Fibroblast of skin of scalp (primary cell): Measurements from ENCODE around the gene DHX58. TPM values are rescaled to one million over a fixed set of nuclear protein-coding genes. Genes with fewer than 3 reads are reported as not detected.
"Not testable (repeated sequence)": the region's sequence is repeated elsewhere in the genome, so short reads cannot be mapped to it uniquely, and the experiment has no call there.

Experiments
- DNase-seq: peaks from one replicate; pipeline ENCODE4 v3.0.0-alpha.2; 2013
- polyA plus RNA-seq, 2 experiments: library from polyadenylated mRNA; unstranded; fragments of 120-200 nt; gene quantifications; one replicate each; pipeline ENCODE4 v1.2.1, GENCODE V29; 2013; ENCODE audit not compliant: insufficient read length in 2 of 2

Gene DHX58
- polyA plus RNA-seq (2013, experiment 1 of 2; ENCODE audit: insufficient read length): 2.7 TPM
- 4.7 TPM for polyA plus RNA-seq (2013, experiment 2 of 2; ENCODE audit: insufficient read length)

- DNase-seq: peak; percentile 82
Measured at GRCh38 chr17:42112552-42113176, at the start of gene DHX58. Gene DHX58 (minus strand): TSS chr17:42112714. CDS start chr17:42111892, 822 bp downstream.

- DNase-seq: no peak
Measured at GRCh38 chr17:42160531-42160910, 48.0 kb upstream of the DHX58 start.

DNA sequence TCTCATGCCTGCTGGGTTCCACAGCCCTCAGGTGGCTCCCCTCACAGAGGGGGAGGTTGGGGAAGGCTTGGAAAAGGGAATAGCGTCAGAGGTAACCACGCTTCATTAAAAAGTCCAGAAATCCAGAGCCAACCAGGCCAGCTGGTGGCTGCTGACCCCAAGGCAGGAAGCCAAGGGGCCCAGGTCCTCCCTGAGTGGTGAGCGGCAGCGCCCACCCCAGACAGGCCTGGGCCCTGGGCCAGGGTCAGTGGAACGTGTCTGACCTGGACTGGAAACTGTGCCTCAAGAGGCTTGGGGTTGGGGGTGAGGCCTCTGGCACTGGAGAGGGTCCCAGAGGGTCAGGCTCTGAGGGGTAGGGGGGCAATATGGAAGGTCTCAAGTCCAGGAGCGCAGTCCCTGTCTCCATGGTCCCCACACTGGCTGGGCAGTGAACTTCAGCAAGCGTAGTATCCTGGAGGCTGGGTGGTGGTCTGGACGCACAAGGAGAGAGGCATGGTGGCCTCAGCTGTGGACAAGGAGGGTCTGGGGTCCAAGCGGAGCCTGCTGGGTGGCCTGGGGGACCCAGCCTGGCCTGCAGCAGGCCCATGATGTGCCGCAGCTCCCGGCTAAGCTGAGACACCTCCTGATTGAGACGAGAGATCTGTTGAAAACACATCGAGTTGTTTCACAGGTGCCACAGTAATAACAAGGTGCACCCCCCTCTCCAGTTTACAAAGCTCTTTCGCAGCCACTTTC, 47.4 kb upstream of the DHX58 start:
- DNase-seq: no peak

DNA sequence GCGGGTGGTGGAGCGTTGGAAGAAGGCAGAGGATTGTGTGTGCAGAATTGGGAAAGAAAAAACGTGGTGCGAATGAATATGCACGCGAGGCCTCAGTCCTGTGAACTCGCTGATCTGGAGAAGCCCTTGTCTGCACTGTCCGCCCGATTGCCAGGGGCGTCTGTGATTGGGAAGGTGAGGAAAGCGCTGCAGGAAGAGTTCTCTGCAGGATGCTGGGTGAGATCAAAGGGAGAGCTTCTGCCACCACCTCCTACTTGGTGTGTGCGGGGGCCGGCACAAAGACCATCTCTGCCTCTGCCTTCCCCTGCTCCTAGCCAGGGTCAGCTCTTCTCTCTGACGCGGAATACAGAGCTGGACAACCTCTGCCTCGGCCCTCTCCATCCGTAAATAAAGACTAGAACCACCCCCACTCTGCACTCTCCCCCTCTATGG, 43.1 kb upstream of the DHX58 start:
- DNase-seq: no peak

DNA sequence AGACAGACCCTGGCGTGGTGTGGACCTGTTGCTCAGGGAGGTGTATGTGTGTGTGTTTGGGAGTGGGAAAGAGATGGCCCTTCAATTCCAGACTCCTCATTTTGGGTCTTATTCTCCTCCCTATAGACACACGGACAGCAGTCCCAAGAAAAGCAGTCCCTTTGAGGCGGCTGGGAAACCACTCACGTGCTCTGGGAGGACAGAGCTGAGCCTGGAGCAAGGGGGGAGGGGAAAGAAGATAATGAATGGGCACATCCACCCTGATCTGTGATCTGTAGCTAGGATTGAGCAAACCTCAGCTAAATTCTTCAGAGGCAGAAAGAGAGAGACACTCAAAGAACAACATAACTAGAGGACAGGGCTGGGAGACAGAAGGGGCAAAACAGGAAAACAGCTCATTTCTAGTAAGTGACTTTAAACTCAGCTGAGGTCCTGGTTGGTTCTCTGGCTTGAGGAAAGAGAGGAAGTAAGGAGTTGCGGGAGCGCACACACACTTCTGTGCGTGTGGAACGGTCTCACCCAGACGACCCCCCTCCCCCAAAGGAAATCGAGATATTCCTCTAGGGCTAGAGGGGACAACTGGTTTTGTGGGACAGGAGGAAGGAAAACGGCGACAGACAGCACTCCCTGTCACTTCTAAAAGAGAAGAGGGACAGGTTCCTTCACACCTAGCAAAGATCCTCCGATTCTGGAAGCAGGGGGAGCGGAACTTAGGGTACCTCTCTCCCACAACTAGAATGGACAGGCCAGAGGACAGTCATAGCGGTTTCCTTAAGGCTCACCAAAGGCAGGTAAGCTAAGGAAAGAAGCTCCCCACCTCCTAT, 41.6 kb upstream of the DHX58 start:
- DNase-seq: peak; percentile 22

DNA sequence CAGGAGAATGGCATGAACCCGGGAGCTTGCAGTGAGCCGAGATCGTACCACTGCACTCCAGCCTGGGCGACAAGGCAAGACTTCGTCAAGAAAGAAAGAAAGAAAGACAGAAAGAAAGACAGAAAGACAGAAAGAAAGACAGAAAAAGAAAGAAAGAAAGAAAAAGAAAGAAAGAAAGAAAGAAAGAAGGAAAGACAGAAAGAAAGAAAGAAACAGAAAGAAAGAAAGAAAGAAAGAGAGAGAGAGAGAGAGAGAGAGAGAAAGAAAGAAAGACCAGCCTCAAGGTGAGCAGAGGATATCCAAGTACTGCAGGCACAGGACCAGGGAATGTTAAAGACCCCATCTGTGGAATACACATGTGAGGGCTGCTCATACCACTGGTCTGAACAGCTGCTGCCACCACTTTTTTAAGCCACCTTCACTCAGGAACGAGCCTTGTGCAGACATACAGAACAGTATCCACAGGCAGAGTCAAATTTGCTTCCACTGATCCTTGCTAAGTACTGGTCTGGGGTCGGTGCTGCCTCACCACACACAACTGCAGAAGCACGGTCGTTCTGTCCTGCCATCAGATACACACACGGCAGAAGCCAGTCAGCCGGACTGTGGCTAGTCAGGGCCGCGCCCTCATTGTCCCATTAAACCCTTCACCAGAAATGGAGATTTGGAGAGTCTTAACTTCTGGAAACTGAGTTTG, 34.5 kb upstream of the DHX58 start:
- no peak for DNase-seq

- not testable (repeated sequence) for DNase-seq
Measured at GRCh38 chr17:42143138-42143537, 30.6 kb upstream of the DHX58 start.

GRCh38 chr17:42142371-42142896, 29.9 kb upstream of the DHX58 start:
- DNase-seq: peak; percentile 90

GRCh38 chr17:42141382-42141781, 28.9 kb upstream of the DHX58 start:
- DNase-seq: no peak

GRCh38 chr17:42140690-42141089, 28.2 kb upstream of the DHX58 start:
- DNase-seq: not testable (repeated sequence)

DNA sequence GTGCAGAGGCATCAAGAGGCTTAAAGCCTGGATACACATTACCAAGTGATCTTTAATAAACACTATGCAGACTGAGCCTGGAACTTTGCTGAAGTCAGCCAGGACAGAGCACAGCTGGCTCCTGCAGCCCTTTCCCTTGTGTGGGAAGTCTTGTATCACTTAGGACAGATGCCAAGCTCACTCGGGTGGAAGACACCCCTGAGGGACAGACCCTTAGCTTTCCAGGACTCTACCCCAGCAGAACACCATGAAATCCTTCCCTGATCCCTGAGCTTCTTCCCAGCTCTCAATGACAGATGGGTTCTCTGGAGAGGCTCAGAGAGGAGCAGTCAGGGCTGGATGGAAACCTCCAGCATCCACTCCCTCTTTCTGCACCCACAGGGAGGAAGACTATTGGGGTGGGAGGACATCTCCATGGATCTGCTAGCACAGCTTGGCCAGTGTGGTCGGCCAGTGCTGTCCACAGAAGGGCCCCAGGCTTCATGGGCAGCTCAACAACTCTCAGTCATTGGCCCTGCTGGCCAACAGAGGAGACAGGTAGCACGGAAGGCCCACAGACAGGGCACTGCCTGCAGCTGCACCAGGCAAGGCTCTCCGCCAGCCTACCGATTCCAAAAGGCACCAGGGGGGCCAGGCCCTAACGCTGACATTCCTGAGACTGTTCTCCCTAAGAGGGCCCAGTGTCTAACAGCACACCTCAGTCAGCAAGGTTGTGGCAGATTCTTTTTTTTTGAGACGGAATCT, 26.4 kb upstream of the DHX58 start:
- no peak for DNase-seq

DNA sequence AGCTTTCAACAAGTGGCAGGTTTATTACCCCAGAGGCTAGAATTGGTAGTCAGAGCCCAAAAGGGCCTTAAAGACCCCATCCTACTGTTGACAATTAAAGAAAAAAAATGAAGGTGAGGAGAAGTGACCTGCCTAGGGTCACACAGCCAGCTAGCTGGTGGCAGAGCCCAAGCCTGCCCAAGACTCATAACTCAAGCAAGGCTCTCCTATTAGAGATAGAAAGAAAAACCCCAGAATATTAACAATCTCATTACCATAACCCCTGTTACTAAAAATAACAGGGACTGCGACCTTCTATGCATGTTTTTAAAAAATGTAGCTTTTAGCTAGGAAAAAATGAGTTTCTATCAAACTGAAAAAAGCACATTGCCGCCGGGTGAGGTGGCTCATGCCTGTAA, 24.1 kb upstream of the DHX58 start:
- DNase-seq: no peak

- peak; percentile 36 for DNase-seq
Measured at GRCh38 chr17:42135664-42136653, 23.4 kb upstream of the DHX58 start.

- no peak for DNase-seq
Measured at GRCh38 chr17:42135151-42135550, 22.6 kb upstream of the DHX58 start.

DNA sequence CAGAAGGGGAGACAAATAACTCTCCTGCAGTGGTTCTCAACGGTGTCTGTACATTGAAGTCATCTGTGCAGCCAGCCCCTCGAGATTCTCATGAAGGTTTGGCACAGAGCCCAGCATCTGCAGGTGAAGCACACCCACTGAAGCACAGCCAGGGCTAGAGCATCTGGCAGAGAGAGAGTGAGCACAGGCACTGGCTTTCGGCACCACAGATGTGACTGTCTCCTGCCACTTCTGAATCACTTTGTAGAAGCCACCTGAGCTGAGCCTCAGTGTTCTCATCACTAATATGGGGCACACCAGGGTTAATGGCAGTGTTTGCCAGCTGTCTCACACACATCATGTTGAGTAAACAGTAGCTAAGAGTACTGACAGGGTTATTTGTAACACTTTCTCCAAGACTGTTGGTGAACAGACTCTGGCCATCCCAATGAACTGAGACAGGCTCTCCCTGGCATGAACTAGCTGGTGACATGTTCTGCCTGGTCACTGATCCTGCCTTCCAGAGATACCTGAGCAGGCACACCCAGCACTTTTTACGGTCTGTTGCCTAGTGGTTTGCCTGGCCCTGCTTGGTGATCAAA, 21.0 kb upstream of the DHX58 start:
- DNase-seq: no peak

DNA sequence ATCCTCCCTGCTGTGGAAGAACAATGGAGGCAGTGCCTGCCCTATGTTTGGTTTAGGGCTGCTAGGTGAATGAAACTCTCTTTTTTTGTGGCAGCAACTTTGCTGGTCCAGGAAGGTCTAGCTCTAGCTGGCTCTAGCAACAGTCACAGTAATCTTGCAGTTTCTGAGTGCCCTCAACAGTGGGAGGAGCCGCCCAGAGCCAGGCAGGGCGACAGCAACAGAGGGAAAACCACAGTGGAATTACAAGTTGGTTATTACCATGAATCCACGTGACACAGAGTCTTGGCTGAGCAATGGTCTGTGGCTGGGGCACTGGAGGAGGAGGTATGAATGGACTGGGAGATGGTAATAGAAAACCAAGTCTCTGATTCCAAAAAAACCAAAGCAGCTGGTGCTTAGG, 20.4 kb upstream of the DHX58 start:
- peak; percentile 80 for DNase-seq

GRCh38 chr17:42131981-42132432, 19.5 kb upstream of the DHX58 start:
- DNase-seq: no peak

- no peak for DNase-seq
Measured at GRCh38 chr17:42131232-42131631, 18.7 kb upstream of the DHX58 start.

DNA sequence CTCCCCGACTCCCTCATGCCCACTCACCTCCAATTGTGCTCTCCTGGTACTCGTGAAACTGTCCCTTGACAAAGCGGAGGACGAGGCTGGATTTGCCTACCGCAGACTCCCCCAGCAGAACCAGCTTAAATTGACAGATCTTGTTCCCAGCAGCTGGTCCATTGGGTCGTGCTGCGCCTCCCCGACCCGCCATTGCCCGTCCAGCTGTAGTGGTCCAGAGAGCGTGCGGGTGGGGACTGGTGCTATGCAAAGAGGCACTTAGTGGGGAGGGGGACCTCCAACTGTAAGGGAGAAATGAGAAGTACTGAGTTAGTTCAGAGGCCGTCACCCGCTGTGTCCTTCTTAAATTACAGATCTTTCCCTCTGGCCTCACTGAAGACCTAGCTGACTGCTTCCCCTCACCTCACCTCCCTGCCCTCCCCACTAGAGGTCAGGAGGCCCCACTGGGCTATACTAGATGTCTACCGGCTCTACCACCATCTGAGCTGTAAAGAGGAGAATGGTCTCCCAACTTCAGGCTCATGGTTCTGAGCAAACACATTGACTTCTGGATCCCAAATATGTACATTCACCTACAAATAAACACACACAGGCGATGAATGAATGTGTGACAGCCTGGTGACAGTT, 17.9 kb upstream of the DHX58 start:
- no peak for DNase-seq
